Erythroblast (primary cell): ENCODE measurements around the gene ATP1A1.

ENCODE experiments used
- DNase-seq, 2 experiments: peaks; one replicate each; lab custom pipeline; 2025; lab: John Stamatoyannopoulos, UW
- GATA1 ChIP-seq: IDR thresholded peaks from 2 replicates; pipeline ENCODE4 v1.6.1; 2011; ENCODE audit warnings: low read depth, mild to moderate bottlenecking, control low read depth, low read length, moderate library complexity
- POLR2A ChIP-seq: IDR thresholded peaks from 2 replicates; pipeline ENCODE4 v1.6.1; 2011; ENCODE audit warnings: mild to moderate bottlenecking, low read length

The ATP1A1 gene

GRCh38 chr1:116429821-116430374 is 56.9 kb downstream of the ATP1A1 start:
- DNase-seq: peak; percentile 66 to 70
- no peak for TF ChIP-seq POLR2A
- TF ChIP-seq GATA1: no peak

GRCh38 chr1:116431870-116432500 is 58.9 kb downstream of the ATP1A1 start:
- TF ChIP-seq GATA1 (no peak), POLR2A (no peak)
- DNase-seq: no peak

- DNase-seq: no peak
- TF ChIP-seq POLR2A (no peak), GATA1 (no peak)
Measured at GRCh38 chr1:116432655-116433265, 59.7 kb downstream of the ATP1A1 start.

GRCh38 chr1:116433275-116434257 is 60.5 kb downstream of the ATP1A1 start:
- TF ChIP-seq POLR2A: no peak
- TF ChIP-seq GATA1: no peak
- DNase-seq: peak; percentile 38 to 50

GRCh38 chr1:116434849-116435248 is 61.8 kb downstream of the ATP1A1 start:
- TF ChIP-seq POLR2A: no peak
- TF ChIP-seq GATA1: no peak
- no peak for DNase-seq

GRCh38 chr1:116435806-116436610 is 63.0 kb downstream of the ATP1A1 start:
- DNase-seq: no peak
- TF ChIP-seq GATA1: no peak
- no peak for TF ChIP-seq POLR2A

GRCh38 chr1:116436611-116436970 is 63.5 kb downstream of the ATP1A1 start:
- TF ChIP-seq GATA1 (no peak), POLR2A (no peak)
- no peak for DNase-seq

GRCh38 chr1:116439701-116440100 is 66.7 kb downstream of the ATP1A1 start:
- no peak for DNase-seq
- TF ChIP-seq GATA1 (no peak), POLR2A (no peak)

- TF ChIP-seq GATA1: no peak
- DNase-seq: no peak
Measured at GRCh38 chr1:116440731-116441130, 67.7 kb downstream of the ATP1A1 start.

GRCh38 chr1:116445534-116445933 is 72.5 kb downstream of the ATP1A1 start:
- DNase-seq: no peak
- TF ChIP-seq GATA1 (no peak), POLR2A (no peak)

GRCh38 chr1:116446686-116447085 is 73.6 kb downstream of the ATP1A1 start:
- DNase-seq: no peak
- TF ChIP-seq POLR2A: no peak
- no peak for TF ChIP-seq GATA1

GRCh38 chr1:116448785-116449385 is 75.8 kb downstream of the ATP1A1 start:
- no peak for DNase-seq
- TF ChIP-seq POLR2A (no peak), GATA1 (no peak)
